ENCODE data around the gene TBC1D5.

Gene TBC1D5

DNA sequence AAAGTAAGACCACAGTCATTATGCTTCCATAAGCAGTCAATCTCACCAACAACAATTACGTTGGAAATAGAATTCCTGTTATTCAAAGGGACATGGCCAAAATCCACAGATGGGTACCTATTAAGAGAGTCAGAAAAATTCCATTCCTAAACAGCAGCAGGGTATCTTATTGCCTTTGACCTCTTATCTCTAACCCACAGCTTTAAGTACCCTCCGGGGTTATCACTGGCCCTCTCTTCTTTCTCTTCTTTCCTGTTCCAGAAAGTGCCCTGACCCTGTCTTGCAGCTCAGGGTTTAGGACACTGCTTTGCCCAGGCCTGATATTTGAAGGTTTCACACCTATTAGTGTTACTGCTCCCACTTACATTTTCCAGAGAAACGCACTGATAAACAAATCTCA lies 428.7 kb downstream of the TBC1D5 start:
- intact Hi-C loops (cut with DNase I) = no loop called here
- DNase-seq = no peak

DNA sequence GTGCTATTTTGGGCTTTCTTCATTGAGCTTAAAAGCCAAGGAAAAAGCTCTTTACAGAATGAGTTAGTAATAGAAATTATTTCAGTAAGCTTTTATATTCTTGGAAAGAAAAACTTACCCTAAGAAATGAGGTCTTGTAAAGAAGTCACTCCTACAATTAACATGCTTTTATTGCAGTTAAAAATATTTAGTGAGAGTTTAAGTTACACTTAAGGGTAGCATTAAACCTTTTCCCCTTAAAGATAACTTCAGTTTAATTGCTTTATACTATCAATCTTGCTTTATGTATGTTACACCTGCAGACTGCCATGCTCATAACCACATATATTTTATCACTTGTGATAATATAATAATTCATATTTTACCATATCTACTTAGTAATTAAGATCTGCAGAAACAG lies 431.4 kb downstream of the TBC1D5 start:
- intact Hi-C loops (cut with DNase I) = no loop called here
- no peak for DNase-seq

DNA sequence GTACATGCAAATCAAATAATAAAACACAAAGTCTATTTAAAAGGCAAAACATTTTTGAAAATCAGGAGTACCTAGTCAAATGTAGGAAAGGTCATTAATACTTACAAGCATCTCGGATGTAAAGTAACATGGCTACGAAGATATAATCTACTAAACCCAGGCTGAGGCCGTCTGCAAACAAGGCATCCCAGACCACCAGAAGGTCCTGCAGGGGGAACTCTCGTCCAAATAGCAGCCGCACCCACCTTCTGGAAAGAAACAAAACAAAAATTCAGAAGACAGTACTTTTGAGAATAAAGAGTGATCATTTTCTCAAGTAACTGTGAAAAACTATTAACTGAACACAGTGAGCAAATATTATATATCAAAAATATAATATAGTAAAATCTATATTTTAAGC lies 434.5 kb downstream of the TBC1D5 start:
- DNase-seq = no peak
- intact Hi-C loops (cut with DNase I) = no loop called here

DNA sequence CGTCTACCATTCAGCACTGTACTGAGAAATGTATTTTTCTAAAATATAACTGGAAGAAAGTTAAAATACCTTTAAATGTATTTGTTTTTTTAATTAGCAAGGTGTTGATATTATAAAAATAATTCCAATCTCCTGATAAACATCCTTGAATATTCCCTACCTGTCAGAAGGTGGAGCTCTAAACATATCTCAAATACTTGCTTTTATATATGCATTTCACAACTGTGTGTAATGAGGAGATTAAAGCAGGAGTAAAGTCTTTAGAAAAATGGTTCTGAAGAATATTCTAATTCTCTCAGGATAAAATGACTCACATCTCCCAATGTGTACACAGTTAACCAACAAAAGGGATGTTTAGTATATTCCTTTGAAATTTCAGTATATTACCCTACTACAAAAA lies 434.9 kb downstream of the TBC1D5 start:
- intact Hi-C loops (cut with DNase I) = no loop called here
- no peak for DNase-seq

DNA sequence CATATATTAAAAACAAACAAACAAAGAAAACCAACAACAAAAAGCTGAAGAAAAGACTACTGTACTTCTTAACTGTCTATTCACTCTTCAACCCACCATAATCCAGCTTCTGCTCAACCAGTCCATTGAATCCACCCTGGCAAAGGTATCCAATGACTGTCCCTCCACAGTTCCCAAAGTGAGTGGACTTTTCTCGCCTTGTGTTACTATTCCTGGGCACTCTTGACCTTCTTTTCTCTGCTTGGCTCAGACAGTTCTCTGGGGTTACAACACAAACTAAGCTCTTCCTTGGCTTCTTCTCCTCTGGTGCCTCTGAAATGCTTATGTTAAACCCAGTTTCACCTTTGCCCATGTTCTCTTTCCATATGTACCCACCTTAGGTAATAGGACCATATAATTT lies 437.5 kb downstream of the TBC1D5 start:
- DNase-seq = no peak
- intact Hi-C loops (cut with DNase I) = no loop called here

DNA sequence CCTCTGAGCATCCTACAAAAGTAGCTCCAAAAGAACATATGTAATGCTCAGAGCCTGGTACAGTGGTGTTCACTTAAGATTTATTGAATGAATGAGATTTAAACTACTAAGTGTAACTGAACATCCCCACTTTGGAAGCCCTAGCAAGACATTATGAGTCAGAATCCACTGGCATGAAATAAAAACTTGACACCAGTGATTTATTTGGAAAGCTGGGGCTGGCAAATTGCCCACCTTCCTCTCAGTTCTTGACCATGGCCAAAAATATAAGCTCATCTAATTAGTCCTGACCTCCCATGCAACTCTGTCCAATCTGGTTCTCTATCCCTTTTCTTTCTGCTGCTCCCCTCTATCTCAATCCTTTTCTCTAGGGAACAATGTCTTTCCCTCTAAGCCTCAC lies 439.7 kb downstream of the TBC1D5 start:
- peak in 1 of 42 donors; percentile 46 for DNase-seq
- intact Hi-C loops (cut with DNase I) = no loop called here

DNA sequence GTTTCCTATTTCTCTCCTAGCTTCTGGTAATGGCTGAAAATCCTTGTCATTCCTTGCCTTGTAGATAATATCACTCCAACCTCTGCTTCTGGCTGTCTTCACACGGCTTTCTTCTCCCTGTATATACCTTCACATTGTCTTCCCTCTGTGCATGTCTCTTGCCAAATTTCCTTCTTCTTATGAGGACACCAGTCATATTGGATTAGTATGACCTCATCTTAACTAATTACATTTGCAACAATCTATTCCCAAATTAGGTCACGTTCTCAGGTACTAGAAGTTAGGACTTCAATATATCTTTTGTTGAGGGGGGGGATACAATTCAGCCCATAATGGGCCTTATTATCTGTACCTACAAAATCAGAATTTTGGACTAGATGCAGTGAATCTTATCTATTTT lies 440.3 kb downstream of the TBC1D5 start:
- intact Hi-C loops (cut with DNase I) = no loop called here
- no peak for DNase-seq

DNA sequence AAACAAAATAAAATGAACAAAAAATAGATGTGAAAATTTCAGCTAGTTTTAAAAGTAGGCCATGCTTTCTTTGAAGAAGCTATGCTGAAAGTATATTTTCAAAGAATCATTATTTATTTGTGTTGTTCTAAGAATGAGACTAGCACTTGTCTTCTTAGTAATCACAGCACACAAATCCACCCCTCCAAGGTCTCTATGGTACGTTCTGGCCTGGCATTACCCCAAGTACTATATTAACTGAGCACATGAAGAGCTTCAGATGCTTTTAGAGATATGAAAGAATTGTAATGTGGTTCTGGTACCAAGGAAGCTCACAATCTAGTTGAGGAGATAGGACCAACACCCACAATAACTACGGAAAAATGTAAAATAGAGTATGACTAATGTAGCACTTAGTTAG lies 441.2 kb downstream of the TBC1D5 start:
- DNase-seq = no peak
- intact Hi-C loops (cut with DNase I) = no loop called here

DNA sequence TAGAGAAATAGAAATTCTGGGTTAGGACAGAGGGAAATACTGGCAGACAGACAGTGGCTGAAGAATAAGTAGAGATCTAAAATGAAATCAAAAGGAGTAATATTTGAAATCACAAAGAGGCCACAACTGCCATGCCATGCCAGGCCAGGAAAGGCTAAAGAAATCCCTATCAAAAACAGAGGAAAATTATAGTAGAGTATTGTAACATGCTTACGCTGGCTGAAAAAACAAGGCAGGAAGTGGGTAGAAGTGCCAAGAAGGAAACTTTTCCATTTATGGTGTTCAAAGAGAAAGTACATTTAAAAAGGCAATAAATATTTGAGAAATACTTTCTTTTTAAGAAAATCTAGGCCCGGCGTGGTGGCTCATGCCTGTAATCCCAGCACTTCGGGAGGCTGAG lies 442.0 kb downstream of the TBC1D5 start:
- DNase-seq = no peak
- intact Hi-C loops (cut with DNase I) = no loop called here

DNA sequence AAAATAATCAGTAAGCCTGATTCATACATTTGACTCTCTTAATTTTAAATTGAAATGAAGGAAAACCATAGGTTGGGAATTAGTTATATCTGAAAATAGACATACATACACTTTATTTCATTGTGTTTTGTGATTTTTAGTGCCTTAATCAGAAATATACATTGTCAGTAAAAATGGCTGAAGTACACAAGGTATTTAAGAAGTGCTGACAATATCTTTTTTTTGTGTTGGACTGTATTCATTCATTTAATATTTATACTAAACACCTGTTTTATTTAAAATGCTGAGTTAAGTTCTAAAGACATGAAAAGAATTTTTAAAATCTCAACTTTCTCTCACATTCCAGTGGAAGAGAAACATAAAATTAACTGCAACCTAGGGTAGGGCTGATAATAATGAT lies 444.4 kb downstream of the TBC1D5 start:
- DNase-seq = no peak
- intact Hi-C loops (cut with DNase I) = no loop called here

DNA sequence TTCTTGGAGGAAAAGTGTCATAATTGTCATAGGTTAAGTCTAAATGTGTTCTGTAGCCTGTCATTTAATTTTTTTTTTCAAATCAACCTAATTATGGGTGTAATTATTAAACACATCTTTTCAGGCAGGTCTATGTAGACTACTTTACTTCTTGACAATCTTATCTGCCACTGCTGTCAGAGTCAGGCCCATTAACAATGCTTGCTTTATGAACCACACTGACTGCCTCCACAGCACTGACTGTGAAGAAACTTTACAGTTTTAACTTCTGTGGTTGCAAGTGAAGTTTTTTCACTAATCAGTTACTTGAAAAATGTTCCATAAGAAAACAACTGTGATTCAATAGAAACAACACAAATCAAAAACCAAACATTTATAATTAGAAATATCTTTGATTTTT lies 449.9 kb downstream of the TBC1D5 start:
- intact Hi-C loops (cut with DNase I) = no loop called here
- no peak for DNase-seq

DNA sequence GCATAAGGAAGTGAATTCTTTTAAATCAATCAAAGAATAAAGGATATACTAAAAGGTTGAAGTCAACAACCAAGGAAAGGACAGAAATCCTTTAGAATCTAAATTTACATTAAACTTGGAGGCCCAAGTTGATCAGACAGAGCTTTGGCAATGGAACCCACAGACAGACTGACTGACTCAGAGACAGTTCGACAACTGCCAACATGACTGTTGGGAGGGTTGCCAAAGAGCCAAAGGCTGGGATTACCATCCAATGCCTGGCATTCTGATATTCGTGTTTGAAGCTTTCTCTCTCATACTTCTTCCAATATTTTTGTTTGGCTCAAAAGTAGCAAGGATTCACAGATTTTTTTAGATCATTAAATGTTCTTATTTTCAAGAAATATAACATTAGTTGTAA lies 451.5 kb downstream of the TBC1D5 start:
- intact Hi-C loops (cut with DNase I) = no loop called here
- no peak for DNase-seq

DNA sequence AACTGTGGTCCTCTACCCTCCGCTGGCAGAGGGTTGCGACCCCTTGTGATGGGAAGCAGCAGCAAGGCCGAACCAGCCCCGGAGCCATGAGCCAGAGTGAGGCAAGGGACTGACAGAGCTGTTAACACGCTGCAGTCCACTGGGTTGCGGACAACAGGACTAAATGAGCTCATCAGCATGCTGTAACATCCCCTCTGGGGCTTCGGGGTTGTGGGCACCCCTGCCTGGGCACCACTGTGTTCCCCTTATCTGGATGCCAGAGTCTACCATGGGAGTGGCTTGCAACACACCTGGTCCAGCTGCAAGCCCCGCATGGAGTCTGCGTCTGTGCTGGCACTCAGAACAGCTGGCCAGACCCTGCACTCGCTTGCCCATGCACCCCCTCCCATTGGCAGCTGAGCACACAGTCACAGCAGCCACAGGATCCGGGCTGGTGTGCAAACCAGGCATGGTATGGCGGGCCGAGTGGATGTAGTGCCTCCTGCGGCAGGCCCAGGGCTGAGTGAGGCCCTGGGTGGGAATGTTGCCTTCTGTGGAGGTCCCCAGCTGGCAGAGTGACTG lies 453.5 kb downstream of the TBC1D5 start:
- intact Hi-C loops (cut with DNase I) = no loop called here
- DNase-seq = no peak

DNA sequence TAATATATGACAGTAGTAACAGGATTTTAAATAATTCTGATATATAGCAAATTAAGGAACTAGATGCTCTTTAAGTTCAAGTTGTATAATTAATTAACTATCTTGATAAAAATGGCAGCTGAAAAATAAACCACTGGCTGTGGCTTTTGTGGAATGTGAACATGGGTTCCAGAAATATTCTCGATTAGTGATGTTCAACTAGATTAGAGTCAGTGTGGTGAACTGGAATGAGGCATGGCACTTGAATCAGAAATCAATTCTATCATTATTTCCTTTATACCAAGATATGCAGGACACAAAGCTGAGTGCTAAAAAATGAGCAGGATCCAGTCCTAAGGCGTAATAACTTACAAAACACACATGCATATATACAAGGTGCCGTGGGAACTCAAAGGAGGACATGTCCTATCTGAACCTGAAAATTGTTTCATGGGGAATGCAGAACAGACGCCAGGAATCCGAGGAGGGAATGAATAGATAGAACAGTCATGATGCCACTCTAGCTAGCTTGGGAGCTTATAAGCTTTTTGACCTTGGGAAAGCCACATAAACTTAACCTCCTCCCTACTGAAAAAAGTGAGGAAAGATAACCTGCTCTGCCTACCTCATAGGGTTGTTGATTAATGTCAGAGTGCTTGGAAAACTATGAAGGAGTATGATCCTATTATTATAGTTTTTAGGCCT lies 455.3 kb downstream of the TBC1D5 start:
- no peak for DNase-seq
- intact Hi-C loops (cut with DNase I) = no loop called here

DNA sequence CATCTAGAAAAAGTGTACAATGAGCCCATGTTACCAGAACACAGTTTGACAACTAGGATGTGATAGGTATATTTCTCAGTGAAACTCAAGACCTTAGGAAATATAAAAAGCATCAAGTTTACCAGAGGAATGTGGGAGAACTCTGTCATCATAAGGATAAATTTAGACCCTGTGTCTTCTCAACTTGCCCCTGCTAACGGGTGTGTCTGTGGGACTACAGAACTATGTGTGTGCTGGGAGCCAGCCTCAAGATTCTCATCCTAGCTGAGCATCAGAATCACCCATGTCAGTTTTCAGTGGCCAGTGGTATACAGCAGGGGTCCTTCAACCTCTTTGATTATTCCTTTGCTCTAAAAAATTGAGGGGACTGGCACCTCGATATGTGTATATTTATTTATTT lies 464.4 kb downstream of the TBC1D5 start:
- peak in 2 of 42 donors; percentile 12 to 37 for DNase-seq
- intact Hi-C loops (cut with DNase I) = no loop called here

DNA sequence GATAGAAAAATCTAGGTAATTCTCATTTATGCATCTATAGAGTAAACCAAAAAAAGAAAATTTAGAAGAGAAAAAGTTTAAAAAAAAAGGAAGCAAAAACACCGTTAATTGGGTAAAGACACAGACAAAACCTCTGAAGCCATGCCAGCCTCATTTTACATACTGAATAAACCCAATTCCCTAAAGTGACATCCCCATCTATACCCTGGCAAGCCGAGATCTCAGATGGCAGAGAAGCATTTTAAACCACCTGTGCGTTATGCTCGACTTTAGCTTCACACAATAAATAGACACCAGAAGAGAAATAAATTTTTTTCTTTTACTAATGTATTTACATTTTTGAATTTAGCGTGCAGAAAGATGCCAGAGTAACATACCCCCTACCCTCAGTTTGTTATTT lies 475.6 kb downstream of the TBC1D5 start:
- intact Hi-C loops (cut with DNase I) = no loop called here
- DNase-seq = no peak

DNA sequence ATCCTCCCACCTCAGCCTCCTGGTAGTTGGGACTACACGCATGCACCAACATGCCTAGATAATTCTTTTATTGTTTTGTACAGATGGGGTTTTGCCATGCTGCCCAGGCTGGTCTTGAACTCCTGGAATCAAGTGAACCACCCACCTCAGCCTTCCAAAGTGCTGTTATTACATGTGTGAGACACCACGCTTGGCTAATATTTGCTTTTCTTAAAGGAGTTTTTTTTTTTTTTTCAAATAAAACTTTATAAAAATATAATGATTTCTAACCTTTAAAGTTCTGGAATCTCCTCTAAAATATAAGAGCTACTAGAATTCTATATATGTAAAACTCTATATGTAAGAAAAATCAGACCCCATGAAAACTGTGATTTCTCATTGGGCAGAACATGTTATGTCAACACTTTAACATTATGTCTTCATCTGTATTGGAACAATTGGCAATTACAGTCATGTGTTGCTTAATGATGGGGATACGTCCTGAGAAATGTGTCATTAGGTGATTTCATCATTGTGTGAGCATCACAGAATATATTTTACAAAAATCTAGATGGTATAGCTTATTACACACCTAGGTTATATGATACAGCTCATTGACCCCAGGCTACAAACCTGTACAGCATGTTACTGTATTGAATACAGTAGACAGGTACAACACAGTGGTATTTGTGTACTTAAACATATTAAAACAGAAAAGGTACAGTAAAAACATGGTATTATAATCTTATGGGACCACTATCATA lies 480.6 kb downstream of the TBC1D5 start:
- intact Hi-C loops (cut with DNase I) = no loop called here
- DNase-seq = no peak

DNA sequence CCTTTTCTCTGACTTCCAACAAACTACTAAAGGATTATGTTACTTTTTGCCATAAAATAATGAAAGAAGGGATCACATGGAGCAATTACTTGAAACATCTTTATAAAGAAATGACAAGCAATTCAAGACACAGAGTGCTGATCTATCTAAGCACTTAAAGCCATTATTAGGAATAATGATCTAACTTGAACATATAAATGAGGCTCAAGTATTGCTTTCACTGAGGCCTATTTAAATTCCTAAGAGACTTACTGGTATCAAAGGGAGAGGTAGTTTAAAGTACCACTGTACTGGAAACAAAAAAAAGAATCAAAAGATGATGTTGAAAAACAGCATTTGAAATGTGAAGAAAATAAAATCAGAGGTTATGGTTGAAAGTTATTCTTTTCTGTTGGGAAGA lies 482.2 kb downstream of the TBC1D5 start:
- DNase-seq = no peak
- intact Hi-C loops (cut with DNase I) = no loop called here

DNA sequence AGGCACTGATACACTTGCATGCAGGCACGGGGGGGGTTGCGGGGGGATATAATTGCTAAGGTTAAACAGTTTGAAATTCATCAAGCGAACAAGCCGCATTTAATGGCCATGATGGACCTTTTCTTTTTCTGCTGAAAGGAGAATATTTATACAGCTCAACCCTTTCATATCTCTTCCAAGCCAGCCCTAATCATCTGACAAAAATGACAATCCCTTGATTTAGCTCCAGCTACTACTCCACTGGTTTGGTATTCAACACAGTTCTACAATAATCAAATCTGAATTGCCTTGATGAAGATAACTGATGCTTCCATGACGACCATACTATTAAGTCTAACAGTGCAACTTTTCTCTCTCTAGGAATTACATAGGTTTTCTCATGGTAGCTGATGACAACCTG lies 482.7 kb downstream of the TBC1D5 start:
- DNase-seq = no peak
- intact Hi-C loops (cut with DNase I) = loop anchor here (5.0 to 10.0 kb wide), 2 partner anchors 148 to 585 kb away; no protein-coding TSS in a partner anchor

DNA sequence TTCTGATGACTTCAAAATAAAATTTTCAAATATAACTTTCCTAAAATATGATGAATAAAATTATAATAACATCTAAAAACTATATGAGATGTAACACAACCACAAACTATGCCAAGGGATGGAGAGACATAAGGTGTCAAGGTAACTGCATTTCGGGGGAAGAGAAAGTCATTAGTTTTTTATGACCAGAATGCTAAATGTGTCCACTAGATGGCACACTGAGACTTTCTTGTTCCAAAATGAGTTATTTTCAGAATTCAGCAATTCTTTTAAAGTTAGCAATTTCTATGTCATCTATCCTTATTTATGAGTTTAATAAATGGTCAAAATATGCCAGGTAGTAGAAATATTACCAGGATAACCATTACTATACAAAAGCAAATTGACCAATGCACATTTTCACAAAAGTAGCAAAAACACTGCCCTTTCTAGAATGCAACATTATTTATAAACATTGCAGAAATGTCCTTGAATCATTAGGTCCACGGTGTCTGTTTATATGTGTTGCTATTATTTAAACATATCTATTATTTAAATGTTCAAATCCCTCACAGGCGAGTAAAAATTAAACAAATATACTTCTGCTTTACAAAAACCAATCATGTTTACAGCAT lies 483.5 kb downstream of the TBC1D5 start:
- intact Hi-C loops (cut with DNase I) = loop anchor here (5.0 to 10.0 kb wide), 2 partner anchors 148 to 586 kb away; no protein-coding TSS in a partner anchor
- DNase-seq = peak in 8 of 42 donors; percentile 12 to 63 (median 29)

Measured in head of caudate nucleus (tissue), 42 donors.